GM21619 (cell line): ENCODE data around the gene DIPK1B.

ENCODE experiments used
- ATAC-seq: cut with Tn5 transposase; IDR thresholded peaks from one replicate; pipeline ENCODE4 v1.9.1; 2021; ENCODE audit not compliant: unreplicated experiment

Gene DIPK1B

GRCh38 chr9:136733611-136734010 lies 21.2 kb downstream of the DIPK1B start:
- no peak for ATAC-seq

GRCh38 chr9:136734837-136735496 lies 22.6 kb downstream of the DIPK1B start:
- no peak for ATAC-seq

- ATAC-seq: no peak
Observed at GRCh38 chr9:136735812-136736480, 23.6 kb downstream of the DIPK1B start.

- ATAC-seq: no peak
Observed at GRCh38 chr9:136738960-136739359, 26.6 kb downstream of the DIPK1B start.

- no peak for ATAC-seq
Observed at GRCh38 chr9:136739509-136739908, 27.1 kb downstream of the DIPK1B start.

GRCh38 chr9:136740069-136740468 lies 27.7 kb downstream of the DIPK1B start:
- no peak for ATAC-seq

GRCh38 chr9:136740491-136740890 lies 28.1 kb downstream of the DIPK1B start:
- no peak for ATAC-seq

GRCh38 chr9:136740971-136741882 lies 28.9 kb downstream of the DIPK1B start:
- peak; percentile 25 for ATAC-seq

GRCh38 chr9:136741883-136742571 lies 29.7 kb downstream of the DIPK1B start:
- ATAC-seq: peak; percentile 52

GRCh38 chr9:136742591-136743391 lies 30.4 kb downstream of the DIPK1B start, which contains the start of gene LCN10:
LCN10 (minus strand) TSS chr9:136742940; CDS start chr9:136742903, 37 bp downstream.
- no peak for ATAC-seq

GRCh38 chr9:136743639-136744211 lies 31.4 kb downstream of the DIPK1B start:
- ATAC-seq: no peak

- ATAC-seq: no peak
Observed at GRCh38 chr9:136744773-136745172, 32.4 kb downstream of the DIPK1B start.

- no peak for ATAC-seq
Observed at GRCh38 chr9:136745389-136746154, 33.2 kb downstream of the DIPK1B start.

- ATAC-seq: no peak
Observed at GRCh38 chr9:136746155-136746490, 33.8 kb downstream of the DIPK1B start.

GRCh38 chr9:136746621-136747020 lies 34.2 kb downstream of the DIPK1B start:
- no peak for ATAC-seq

- ATAC-seq: no peak
Observed at GRCh38 chr9:136747161-136748060, 35.0 kb downstream of the DIPK1B start.

- no peak for ATAC-seq
Observed at GRCh38 chr9:136748201-136748600, 35.8 kb downstream of the DIPK1B start, which contains the start of gene LCN6. LCN6 (minus strand) TSS chr9:136748525; CDS start chr9:136748483, 42 bp downstream.
